Measurements from ENCODE around the gene FAM216B.
"Not testable (repeated sequence)": the region's sequence is repeated elsewhere in the genome, so short reads cannot be mapped to it uniquely, and the experiment has no call there.

The FAM216B gene

DNA sequence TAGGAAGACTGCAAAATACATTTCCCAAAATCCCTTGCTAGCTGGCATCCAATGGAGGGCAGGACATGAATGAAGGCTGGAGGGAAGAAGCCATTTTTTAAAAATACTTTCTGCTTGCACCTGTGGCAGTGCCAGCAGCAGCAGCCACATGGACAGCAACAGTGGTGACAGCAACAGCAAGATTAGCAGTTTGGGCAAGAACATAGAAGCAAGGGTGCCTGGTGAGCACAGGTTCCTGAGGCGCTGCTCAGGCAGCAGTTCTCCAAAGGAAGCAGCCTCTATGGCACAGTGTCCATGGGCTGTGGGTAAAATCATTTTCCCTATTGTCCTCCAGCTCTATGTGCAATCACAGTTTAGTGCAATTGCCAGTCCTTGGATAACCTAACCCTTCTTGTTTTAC, 1.3 kb upstream of the FAM216B start:
- DNase-seq (ENCODE audit: low read depth in 3 of 3): no peak

DNA sequence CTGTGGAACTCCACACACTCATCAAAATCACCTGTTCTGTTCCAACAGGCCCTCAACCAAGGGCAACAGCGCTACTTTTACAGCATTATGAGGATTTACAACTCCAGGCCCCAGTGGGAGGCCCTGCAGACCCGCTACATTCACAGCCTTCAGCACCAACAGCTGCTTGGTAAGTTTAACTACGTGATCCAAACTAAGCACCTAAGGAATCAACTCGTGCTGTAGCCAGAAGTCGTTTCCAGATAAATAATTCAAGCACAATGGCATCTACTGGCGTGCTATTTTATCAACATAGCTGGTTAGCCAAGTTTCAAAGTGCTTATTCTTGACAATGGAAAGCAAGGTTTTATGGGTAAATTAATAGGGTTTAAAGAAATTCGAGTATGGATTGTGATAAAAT, 5.3 kb downstream of the FAM216B start:
- no peak for DNase-seq (ENCODE audit: low read depth in 3 of 3)

DNA sequence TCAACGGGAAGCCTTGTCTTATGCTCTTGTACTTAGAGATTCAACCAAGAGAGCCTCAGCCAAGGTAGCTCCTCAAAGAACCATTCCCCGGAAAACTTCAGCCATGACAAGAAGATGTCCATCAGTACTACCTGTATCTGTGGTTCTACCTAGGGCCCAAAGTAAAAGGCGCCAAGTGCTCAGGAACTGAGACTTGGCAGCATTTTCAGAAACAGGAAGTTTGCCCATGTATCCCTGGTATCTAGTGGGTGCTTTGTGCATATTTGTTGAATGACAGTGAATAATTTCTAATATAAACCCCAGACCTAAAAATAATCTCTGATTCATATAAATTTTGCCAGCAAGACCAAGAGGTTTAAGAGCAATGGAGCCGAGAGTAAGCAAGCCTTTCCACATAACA, 7.2 kb downstream of the FAM216B start:
- DNase-seq (ENCODE audit: low read depth in 3 of 3): no peak

DNA sequence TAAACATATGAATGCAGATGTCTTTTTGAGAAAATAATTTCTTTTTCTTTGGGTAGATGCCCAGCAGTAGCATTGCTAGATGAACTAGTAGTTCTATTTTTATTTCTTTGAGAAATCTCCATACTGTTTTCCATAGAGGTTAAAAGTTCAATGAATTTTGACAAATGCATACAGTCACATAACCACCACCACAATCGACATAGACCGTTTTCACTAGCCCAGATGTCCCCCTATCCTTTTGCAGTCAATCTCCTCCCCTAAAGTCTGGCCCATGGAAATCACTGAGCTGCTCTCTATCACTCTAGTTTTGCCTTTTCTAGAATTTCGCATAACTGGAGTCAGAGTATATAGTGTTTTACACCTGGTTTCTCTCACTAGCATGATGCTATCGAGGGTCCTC, 10.8 kb downstream of the FAM216B start:
- no peak for DNase-seq (ENCODE audit: low read depth in 3 of 3)

DNA sequence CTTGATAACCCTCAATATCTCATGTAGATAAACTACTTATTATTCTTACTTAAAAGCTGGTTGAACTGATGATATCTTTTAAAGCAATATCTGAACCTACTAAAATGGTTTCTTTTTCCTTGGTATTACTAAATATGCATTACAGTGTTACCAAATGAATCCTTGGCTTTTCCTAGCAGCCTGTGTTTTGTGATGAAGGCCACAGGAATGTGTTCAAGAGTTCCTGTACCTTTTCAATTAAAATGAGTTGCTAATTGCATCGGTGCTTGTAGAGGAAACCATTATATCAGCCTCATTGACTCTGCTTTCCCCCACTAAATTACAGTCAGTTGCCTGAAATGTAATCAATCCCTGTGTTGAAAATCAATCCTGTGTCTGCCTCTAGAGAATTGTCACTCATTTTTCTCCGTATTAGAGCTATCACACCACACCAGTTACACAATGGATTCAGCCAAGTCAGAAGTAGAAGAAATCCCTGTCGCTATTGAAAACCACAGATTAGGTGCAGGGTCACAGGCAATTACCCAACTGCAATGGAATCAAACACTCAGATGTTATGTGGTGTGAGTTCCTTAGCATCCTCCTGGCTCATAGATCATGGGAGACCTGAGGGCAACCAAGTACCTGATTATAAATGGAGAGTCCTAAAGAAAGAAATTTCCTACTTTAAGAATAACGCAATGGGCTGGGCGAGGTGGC, 13.3 kb downstream of the FAM216B start:
- no peak for DNase-seq (ENCODE audit: low read depth in 3 of 3)

DNA sequence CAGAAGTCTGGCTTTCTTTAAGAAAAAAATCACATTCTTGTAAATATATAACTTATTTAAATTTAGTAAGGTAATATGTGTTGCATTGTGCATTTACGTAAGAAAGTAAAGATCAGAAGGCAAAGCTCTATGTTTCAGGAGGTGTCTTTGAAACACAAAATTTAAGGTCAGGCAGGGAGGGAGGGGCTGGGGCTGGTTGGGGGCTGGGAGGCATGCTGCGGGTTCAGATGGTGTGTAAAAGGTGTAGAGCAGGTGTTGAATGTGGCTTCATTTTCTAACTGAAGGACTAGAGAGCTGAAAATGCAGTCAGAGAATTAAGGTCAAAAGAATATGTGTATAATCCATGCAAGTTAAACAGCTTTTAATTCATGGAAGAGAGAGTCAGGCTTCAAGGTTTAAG, 14.3 kb downstream of the FAM216B start:
- DNase-seq (ENCODE audit: low read depth in 3 of 3): no peak

DNA sequence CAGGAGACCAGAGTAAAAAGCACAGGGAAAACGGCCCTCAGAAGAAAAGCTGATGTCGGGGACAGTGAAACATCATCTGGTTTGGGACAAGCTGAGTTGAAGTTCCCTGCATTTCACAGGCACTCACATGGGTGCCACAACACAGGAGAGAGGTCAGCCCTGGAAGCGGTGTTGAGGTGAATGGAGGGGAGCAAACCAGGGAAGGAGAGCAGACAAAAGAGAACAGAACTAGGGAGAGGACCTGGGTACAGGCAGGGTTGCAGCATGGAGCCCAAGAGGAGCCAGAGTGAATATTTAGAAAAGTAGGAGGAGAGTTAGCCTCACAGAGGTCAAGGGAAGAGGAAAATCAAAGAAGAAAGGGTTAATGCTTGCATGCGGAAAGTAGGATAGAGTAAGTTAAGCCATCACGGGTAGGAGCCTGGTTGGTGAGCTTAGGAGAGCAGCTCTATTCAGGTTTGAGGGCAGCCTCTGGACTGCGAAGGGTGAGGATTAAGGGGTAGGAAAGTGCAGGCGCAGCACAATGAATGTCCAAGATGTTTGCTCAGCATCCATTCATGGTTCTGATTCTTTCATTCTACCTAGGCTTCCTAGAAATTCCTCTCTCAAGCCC, 15.5 kb downstream of the FAM216B start:
- no peak for DNase-seq (ENCODE audit: low read depth in 3 of 3)

DNA sequence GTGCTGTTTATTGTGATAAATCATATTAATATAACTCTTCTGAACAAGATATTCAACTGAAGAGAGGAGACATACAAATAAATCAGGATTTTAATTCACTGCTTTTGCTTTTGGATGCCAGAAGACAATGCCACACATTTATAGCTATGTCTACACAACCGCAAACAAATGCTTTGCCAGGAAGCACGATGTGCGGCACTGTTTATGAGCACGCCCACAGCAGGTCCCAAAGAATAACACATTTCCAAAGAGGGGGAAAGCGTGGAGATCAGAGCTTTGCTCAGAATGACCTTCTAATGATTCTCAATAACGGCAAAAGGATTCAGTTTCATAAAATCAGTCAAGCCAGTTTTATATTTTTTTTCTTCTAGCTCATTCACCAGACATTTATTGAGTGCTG, 16.7 kb downstream of the FAM216B start:
- DNase-seq (ENCODE audit: low read depth in 3 of 3): no peak

DNA sequence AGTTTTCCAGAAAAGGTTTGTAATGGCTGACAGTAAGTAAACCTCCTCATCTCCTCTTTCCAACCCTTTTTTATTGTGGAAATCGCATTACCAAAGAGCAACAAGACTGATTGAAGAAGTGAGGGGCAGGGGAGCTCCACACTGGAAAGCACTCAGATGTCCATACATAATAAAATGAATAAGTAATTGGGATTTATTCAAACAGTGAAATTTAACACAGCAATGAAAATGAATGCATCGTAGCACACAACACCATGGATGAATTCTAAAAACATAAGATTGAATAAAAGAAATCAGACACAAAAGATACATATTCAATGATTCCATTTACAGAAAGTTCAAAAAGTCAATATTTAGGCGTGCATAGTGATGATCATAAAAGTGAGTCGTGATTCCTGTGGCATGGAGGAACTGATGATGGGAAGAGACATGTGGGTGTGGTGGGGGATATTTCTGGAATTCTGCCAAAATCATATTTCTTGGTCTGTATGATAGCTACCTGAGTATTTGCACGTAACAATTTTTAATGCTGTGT, 18.8 kb downstream of the FAM216B start:
- DNase-seq (ENCODE audit: low read depth in 3 of 3): no peak

DNA sequence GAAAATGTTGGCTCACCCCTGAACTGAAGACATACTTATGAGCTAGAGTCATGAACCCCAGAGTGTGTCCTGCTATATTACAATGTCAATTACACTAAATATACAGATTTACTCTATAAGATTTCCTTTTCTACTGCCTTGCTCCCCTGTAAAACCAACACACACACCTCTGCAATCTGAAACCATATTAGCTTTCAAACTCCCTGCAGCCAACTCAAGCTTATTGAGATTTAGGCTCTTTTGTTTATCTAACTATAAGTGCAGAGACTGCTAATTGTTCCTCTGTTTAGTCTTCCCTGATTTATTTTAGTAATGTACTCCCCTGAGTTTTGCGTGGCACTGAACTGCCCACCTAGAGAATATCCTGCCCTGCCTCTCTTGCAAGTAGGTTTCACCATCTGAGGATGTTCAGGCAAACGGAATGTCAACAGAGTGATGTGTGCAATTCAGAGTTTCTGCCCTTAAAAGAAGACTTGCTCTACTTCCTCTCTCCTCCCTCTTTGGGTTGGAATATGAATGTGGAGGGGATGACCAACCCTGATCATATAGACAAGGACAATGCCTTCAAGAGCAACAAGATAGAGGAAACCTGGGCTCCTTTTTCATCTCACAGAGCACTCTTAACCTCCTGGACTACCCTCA, 22.3 kb downstream of the FAM216B start:
- DNase-seq (ENCODE audit: low read depth in 3 of 3): no peak

DNA sequence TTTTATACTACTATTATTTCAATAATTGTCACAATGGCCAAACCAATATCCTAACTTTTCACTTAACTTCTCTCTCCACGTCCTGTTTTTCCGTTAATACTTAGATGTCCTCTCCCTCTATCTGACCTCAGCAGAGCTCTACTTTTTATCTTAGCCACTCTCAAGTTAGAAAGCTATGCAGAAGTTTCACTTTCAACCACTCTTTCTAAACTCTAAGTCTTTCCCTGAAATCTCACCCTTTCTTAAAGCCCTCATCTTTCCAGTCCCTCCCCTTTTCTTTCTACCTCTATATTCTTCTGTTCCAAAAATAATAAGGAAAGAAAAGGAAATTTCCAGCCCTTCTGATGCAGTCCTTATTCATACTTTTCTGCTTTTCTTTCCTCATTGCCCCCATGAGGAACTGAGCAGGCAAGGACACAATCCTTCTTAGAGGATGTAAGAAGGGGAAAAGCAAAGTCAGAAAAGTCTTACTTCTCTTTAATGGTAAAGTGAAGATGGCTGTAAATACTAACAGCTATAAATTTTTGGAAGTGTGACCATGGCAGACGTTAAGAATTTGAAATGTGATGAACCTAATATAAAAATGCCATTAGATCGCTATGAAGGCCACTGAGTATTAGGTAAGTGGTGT, 23.0 kb downstream of the FAM216B start:
- no peak for DNase-seq (ENCODE audit: low read depth in 3 of 3)

DNA sequence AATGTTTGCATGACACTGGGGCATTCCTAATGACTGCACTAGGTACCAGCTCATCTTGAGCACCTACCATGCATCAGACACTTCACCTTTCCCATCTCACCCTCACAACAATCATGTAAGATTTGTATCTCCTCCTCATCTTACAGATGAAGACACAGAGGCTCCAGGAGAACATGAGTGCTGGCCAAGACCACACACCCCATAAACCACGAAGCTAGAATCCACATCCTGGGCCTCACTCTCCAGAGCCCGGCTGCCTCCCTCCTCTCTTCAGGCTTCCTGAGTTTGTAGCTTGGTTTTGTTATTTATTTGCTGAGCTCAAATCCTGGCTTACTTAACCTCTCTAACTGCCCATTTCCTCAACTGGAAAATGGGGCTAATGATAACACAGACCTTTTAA, 25.9 kb downstream of the FAM216B start:
- DNase-seq (ENCODE audit: low read depth in 3 of 3): no peak

DNA sequence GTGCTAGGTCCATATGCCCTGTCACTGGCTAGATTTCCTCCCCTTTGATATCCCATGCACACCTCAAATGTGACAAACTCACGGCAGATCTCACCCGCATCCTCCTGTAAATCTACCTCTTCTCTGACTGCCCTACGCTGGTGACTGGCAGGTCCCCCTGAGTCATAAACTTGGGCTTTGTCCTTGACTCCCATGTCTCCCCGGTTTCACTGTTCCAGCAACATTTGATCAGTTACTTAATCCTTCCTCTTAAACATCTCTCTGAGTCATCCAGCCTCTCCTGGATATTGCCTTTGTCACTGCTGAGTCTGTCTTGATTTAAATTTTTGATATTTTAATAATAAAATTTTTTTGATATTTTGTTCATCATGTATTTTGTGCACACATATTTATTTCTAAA, 26.5 kb downstream of the FAM216B start:
- no peak for DNase-seq (ENCODE audit: low read depth in 3 of 3)

DNA sequence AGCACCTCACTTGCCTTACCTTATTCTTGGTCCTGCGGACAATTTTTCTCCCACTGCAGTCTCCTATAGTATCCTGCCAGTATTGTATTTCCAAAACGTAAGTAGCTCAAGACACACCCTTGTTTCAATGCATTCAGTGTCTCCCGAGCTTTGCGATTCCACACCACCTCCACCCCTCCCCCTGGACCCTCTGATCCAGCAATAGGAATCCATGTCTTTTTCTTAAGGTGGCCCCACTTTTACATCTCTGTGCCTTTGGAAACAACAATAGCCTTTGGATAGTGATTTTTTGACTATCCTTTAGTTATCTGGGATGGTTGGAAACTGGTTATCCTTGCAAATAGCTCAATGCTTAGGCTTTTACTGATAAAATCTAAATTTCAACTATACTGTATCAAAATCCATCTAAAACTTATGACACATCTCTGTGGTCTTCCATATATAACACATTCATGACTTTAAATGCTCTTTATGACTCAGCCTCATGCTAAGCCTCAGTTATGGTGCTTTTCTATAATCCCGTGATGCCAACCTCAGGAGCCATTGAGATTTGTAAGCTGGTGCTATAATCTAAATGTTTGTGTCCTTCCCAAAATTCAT, 27.1 kb downstream of the FAM216B start:
- DNase-seq (ENCODE audit: low read depth in 3 of 3): no peak

DNA sequence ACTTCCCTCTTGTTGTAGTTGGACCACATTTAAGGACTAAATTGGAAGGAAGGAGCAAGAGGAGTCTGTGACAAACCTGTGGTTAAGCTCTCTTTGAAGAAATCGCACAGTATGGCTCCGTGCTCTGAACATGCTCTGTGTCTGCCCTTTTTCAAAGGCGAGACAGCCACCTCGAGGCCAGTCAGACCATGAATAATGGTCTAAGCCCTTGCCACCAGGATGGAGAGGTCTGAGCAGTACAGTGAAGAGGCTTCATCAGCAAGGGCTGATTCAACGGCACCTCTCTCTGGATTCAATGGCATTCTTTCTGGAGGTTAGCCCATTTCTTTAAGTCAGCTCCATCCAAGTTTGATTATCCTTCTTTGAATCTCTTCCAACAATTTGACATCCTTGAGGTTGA, 30.9 kb downstream of the FAM216B start:
- no peak for DNase-seq (ENCODE audit: low read depth in 3 of 3)

DNA sequence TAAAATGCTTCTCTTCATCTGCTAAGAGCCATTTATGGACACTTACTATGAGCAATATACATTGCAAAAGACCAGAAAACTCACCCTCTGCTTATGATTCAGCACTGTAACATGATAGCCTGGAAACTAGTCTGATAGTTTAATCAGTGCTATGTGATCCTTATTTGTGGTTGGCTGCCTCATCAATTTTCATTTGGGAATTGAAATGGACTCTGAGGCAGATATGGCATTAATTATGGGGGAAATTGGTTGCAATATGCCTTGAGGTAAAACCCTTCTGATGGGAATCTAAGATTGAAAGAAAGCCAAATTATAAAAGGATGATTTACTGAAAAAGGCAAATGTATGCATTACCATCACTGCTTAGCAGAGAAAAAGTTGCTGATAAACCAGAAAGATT, 33.5 kb downstream of the FAM216B start:
- DNase-seq (ENCODE audit: low read depth in 3 of 3): no peak

DNA sequence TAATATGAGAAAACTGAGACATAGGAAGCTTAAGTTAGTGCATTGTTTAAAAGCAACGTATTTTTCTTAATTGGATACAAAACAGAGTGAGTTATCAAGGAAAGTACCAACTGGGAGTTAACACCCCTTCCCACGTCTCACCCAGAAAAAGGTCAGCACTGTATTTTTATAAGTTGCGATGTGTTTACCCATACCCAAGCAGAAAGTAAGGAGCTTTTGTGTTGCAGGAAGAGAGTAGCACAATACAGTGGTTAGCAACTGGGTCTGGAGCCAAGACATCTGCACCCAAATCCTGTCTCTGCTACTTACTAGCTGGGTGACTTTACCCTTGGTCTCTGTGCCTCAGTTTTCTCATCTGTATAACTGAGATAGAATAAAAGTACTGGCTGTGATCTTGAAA, 34.3 kb downstream of the FAM216B start:
- no peak for DNase-seq (ENCODE audit: low read depth in 3 of 3)

DNA sequence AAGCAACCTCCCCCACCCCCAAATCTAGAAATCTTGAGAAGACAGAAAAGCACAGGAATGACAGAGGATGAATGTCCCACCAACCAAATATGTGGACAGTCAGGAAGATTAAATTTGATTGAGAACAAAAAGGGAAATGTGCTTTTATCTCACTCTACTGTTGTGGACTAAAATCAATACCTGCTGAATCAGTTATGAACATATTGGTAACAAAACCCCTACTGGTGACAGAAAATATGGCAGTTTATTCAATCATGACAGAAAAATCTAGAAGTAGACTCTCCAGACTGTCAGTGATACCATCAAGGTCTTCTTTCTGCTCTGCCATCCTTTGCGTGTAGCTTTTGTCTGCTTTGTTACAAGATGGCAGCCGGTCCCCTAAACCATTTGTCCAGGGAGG, 35.2 kb downstream of the FAM216B start:
- DNase-seq (ENCODE audit: low read depth in 3 of 3): no peak

DNA sequence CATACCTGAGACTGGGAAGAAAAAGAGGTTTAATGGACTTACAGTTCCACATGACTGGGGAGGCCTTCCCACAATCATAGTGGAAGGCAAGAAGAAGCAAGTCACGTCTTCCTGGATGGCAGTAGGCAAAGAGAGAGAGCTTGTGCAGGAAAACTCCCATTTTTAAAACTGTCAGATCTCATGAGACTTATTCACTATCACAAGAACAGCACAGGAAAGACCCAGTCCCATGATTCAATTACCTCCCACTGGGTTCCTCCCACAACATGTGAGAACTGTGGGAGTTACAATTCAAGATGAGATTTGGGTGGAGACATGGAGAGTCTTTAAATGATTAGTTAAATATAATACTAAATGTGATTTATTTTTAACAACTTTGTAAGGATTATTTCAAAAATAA, 38.3 kb downstream of the FAM216B start:
- not testable (repeated sequence) for DNase-seq (ENCODE audit: low read depth in 3 of 3)

DNA sequence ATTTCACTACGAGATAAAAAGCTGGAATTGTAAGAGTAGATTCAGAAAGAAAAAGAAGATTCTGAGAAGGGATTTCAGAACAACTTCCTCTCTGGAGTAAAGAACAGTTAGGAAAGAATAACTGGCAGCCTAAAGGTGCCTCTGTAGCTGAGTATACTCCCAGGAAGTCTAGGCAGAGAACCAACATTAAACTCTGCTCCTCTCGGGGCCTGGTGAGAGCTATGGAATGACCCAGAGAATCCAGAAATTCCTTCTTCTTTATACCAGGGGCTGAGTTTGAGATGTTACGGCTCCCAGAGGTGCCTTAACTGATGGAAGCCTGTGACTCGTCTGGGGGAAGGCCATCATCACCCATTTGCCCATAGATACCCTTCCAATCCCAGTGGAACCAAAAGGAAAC, 39.1 kb downstream of the FAM216B start:
- no peak for DNase-seq (ENCODE audit: low read depth in 3 of 3)

DNA sequence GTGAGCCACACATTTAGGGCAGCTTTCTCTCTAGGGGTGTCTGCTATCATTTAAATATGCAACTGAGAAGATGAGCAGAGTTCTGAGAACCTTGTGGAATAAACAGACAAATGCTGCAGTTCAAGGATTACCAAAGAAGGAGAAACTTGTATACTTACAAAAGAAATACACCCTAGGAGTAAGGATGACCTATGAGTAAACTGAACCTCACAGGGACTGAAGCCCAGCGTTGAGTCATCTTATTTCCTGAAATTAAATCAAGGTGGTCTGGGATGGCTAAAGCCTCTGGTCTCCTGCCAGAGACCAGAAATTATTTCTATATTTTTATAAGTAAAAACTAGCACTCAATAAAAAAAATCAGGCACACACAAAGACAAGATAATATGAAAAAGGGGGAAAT, 40.1 kb downstream of the FAM216B start:
- no peak for DNase-seq (ENCODE audit: low read depth in 3 of 3)

DNA sequence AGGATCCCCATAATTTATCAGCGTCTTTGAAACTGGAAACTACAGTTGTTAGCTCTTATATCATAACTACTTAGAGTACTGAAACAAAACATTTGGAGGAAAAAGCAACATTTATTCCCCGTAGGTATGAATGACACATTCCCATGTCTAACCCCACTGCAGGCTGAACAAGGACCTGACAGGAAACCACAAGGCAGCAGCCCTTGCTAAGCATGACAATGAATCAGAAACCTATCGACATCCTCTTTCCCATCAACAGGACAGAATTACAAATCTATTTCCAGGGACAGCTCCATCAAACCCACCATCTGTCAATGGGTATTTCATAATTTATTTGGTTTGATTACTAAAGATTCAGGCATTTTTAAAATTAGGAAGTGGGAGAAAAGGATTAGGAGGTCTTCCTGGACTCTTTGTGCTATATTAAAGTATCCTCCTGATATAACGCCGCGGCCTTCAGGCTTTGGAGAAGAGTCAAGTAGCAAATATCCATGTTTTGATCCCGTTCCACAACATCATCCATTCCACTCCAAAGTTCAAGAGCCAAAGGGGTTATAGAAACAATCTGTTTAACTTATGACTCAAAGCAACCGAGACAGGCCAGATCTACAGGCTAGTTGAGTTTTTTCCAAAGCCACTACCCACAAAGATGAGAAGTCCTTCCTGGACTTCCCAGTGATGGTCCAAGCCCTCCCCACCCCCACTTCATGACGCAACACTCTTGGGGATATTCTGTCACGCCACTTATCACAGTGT, 51.1 kb downstream of the FAM216B start:
- DNase-seq (ENCODE audit: low read depth in 3 of 3): no peak

Measured in stimulated activated CD4-positive, alpha-beta T cell treated with anti-CD3 and anti-CD28 coated beads, TNF-alpha, amount 100 ng/mL, for 4 hours (primary cell).